ENCODE measurements around the gene PLA2G4A. TPM values are rescaled to one million over a fixed set of nuclear protein-coding genes. Genes with fewer than 3 reads are reported as not detected.

The PLA2G4A gene
- total RNA-seq, 1 donor from 2014 or later = 5.2 TPM

DNA sequence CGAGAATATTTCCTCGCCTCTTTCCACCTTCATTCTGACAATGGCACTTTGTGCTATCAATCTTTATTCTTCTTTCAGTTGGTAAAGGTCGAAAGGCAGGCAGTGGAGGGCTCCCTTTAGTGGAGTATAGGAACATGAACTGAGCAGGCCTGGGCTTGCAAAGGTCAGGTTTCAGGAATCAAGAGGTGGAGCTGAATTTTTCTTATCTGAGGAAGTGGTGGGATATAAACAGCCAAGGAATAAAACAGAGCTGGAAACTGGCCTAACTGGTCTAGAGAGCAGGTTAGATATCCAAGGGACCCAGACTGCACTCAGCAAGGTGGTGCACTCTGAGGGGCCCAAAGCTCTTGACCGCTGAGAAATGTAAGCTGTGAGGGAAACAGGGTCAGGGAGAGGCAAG lies 99.1 kb downstream of the PLA2G4A start:
- Histone ChIP-seq H3K4me1 (ENCODE audit: control insufficient read depth in 3 of 3, insufficient read depth in 3 of 3, low read length in 3 of 3) (peaks cover 0 to 4% (median 0%) of the 10 kb centered on the region in 3 donors), H3K27me3 (ENCODE audit: control insufficient read depth in 3 of 3, insufficient read depth in 3 of 3, low read length in 3 of 3) (no peaks in the 10 kb centered on the region), H3K9me3 (ENCODE audit: control insufficient read depth in 3 of 3, low read length in 3 of 3) (no peaks in the 10 kb centered on the region), H3K36me3 (ENCODE audit: control insufficient read depth in 3 of 3, insufficient read depth in 3 of 3, low read length in 3 of 3) (no peaks in the 10 kb centered on the region), H3K4me3 (ENCODE audit: low read length in 3 of 3) (no peak overlapping the region), H3K27ac (ENCODE audit: low read depth, low read length) (no peak overlapping the region), H3K9ac (ENCODE audit: low read depth in 1 of 3, low read length in 3 of 3) (no peak overlapping the region)

DNA sequence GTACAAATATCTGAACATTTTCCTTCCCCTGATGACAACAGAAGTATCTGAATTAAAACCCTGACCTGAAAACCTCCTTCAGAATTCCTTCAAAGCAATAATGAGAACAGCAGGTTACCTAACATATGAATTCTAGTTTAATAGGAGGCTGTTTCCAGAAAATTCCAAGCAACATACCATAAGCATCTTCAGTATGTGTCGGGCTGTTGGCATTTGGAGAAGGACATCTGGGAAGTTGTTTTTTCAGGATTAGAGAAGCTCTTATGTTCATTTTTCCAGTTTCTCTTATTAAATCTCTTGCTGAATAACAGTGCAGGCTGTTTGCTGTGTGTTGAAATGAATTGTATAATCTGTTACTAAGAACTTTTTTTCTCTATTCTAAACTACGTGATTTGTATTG lies 101.5 kb downstream of the PLA2G4A start:
- H3K9me3 ChIP-seq (ENCODE audit: control insufficient read depth in 3 of 3, low read length in 3 of 3) = no peaks in the 10 kb centered on the region
- no peaks in the 10 kb centered on the region for H3K27me3 ChIP-seq (ENCODE audit: control insufficient read depth in 3 of 3, insufficient read depth in 3 of 3, low read length in 3 of 3)
- H3K27ac ChIP-seq (ENCODE audit: low read depth, low read length) = no peak overlapping the region
- H3K4me3 ChIP-seq (ENCODE audit: low read length in 3 of 3) = no peak overlapping the region
- H3K36me3 ChIP-seq (ENCODE audit: control insufficient read depth in 3 of 3, insufficient read depth in 3 of 3, low read length in 3 of 3) = no peaks in the 10 kb centered on the region
- H3K9ac ChIP-seq (ENCODE audit: low read depth in 1 of 3, low read length in 3 of 3) = no peak overlapping the region
- H3K4me1 ChIP-seq (ENCODE audit: control insufficient read depth in 3 of 3, insufficient read depth in 3 of 3, low read length in 3 of 3) = peaks cover 0 to 4% (median 0%) of the 10 kb centered on the region in 3 donors

DNA sequence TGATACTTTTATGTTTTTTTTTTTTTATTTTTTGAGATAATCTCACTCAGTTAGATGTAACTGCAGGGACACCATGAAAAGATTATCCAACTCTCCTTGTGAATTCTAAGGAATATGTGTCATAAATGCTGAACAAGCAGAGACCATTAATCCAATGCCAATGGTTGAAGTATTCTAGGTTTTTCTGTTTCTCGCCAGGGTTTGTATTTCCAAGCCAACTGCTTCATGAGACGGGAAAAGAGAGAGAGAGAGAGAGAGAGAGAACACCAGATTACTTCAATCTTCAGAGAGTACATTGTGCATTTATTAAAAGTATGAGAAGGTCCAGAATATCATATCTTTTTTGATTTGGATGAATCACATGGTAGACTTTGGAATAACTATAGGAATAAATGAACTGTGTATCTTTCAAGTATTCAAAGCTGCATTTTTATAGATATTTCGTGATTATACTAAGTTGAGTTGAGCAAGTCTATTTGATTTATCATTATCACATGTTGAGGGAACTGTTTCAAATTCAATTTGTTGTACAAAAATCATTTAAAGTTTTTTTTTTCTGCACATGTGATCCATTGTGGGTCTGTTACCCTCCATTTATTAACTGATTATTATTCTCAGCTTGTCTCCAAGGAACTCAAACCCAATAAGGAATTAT lies 108.4 kb downstream of the PLA2G4A start:
- H3K9me3 ChIP-seq (ENCODE audit: control insufficient read depth in 3 of 3, low read length in 3 of 3) = no peaks in the 10 kb centered on the region
- no peaks in the 10 kb centered on the region for H3K36me3 ChIP-seq (ENCODE audit: control insufficient read depth in 3 of 3, insufficient read depth in 3 of 3, low read length in 3 of 3)
- no peak overlapping the region for H3K27ac ChIP-seq (ENCODE audit: low read depth, low read length)
- H3K4me3 ChIP-seq (ENCODE audit: low read length in 3 of 3) = no peak overlapping the region
- no peaks in the 10 kb centered on the region for H3K4me1 ChIP-seq (ENCODE audit: control insufficient read depth in 3 of 3, insufficient read depth in 3 of 3, low read length in 3 of 3)
- no peaks in the 10 kb centered on the region for H3K27me3 ChIP-seq (ENCODE audit: control insufficient read depth in 3 of 3, insufficient read depth in 3 of 3, low read length in 3 of 3)
- no peak overlapping the region for H3K9ac ChIP-seq (ENCODE audit: low read depth in 1 of 3, low read length in 3 of 3)

DNA sequence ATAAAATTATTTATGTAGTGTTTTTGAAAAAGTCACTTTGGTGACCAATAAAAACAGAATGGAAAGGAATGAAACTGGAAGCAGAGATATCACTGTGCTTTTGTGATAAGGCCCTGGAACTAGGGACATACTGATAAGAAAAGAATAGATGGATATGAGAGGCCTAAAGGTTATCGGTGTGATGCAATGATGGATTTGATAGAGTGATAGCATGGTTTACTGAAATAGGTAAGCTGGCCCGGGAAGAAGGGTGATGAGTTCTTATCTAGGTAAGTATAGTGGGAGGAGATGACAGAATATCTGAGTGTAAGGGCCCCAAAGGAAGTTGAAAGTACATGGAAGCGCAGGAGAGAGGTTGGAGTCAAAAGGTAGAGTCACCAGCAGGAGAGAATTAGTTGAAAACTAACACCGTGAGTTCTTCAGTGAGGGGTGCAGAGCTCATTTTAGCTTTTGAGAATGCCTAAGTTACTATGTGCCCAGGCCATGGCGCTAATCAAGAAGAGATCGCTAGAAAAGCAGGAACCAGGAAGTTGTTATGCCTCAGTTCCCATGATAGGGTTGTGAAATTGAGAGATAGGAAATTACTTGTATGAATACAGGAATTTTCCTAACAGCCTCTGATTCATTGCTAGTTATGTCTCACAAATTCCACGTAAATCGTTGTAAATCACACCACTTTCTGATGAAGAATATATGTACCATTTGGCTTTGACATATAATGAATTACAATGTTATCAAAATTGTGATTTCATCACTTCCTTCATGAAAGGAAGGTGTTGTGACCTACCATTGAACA lies 115.3 kb downstream of the PLA2G4A start:
- no peaks in the 10 kb centered on the region for H3K27me3 ChIP-seq (ENCODE audit: control insufficient read depth in 3 of 3, insufficient read depth in 3 of 3, low read length in 3 of 3)
- no peak overlapping the region for H3K4me3 ChIP-seq (ENCODE audit: low read length in 3 of 3)
- H3K9me3 ChIP-seq (ENCODE audit: control insufficient read depth in 3 of 3, low read length in 3 of 3) = no peaks in the 10 kb centered on the region
- H3K4me1 ChIP-seq (ENCODE audit: control insufficient read depth in 3 of 3, insufficient read depth in 3 of 3, low read length in 3 of 3) = no peaks in the 10 kb centered on the region
- no peak overlapping the region for H3K9ac ChIP-seq (ENCODE audit: low read depth in 1 of 3, low read length in 3 of 3)
- no peaks in the 10 kb centered on the region for H3K36me3 ChIP-seq (ENCODE audit: control insufficient read depth in 3 of 3, insufficient read depth in 3 of 3, low read length in 3 of 3)
- no peak overlapping the region for H3K27ac ChIP-seq (ENCODE audit: low read depth, low read length)

DNA sequence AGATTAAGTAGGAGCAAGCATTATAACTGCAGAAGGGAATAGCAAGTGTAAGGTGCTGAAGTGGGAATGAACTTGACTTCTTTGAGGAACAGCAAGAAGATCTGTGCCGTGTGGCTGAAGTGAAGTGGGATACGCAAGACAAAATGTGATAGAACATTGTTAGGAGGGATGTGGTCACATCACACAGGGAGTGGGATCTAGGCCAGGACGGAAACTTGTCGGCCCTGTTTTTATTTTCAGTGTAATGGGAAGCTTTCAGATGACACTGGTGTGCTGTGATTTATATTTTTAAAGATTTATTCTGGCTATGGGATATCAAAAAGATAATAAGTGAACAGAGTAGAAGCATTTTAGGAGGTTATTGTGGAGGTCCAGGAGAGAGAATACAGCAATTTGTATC lies 116.4 kb downstream of the PLA2G4A start:
- Histone ChIP-seq H3K9ac (ENCODE audit: low read depth in 1 of 3, low read length in 3 of 3) (no peak overlapping the region), H3K9me3 (ENCODE audit: control insufficient read depth in 3 of 3, low read length in 3 of 3) (no peaks in the 10 kb centered on the region), H3K4me1 (ENCODE audit: control insufficient read depth in 3 of 3, insufficient read depth in 3 of 3, low read length in 3 of 3) (no peaks in the 10 kb centered on the region), H3K27ac (ENCODE audit: low read depth, low read length) (no peak overlapping the region), H3K27me3 (ENCODE audit: control insufficient read depth in 3 of 3, insufficient read depth in 3 of 3, low read length in 3 of 3) (no peaks in the 10 kb centered on the region), H3K36me3 (ENCODE audit: control insufficient read depth in 3 of 3, insufficient read depth in 3 of 3, low read length in 3 of 3) (no peaks in the 10 kb centered on the region), H3K4me3 (ENCODE audit: low read length in 3 of 3) (no peak overlapping the region)

DNA sequence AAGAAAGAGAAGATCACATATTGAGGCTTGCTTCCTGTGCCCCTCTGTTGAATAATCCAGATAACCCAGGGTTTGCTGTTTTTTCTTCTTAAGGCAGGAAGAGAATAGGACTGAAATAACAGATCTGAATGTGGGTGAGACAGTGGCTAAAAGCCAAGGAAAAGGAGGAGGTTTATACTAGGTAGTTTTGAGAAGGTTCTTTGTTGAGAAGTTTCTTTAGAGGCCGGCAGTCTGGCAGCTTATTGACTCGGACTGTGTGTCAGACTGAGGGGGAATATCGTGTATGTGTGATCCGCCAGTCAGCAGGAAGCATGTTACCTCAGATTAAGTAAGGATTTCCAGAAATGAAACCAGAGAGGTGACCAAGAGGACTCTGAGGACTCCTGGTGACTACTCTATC lies 119.8 kb downstream of the PLA2G4A start:
- no peak overlapping the region for H3K9ac ChIP-seq (ENCODE audit: low read depth in 1 of 3, low read length in 3 of 3)

DNA sequence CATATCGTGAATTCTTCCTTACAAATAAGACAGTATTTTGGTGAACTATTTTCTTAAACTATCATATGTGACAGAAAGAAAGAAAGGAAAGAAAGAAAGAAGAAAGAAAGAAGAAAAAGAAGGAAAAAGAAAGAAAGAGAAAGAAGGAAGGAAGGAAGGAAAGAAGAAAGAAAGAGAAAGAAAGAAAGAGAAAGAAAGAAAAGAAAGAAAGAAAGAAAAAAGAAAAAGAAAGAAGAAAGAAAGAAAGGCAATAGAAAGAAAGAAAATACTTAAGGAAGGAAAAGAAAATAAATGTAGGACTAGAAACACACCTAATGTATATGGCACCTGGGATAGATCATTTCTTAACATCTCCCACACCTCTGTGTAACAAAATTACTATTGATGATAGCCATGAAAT lies 120.4 kb downstream of the PLA2G4A start:
- no peaks in the 10 kb centered on the region for H3K27me3 ChIP-seq (ENCODE audit: control insufficient read depth in 3 of 3, insufficient read depth in 3 of 3, low read length in 3 of 3)
- no peak overlapping the region for H3K9ac ChIP-seq (ENCODE audit: low read depth in 1 of 3, low read length in 3 of 3)
- no peaks in the 10 kb centered on the region for H3K4me1 ChIP-seq (ENCODE audit: control insufficient read depth in 3 of 3, insufficient read depth in 3 of 3, low read length in 3 of 3)
- no peak overlapping the region for H3K4me3 ChIP-seq (ENCODE audit: low read length in 3 of 3)
- no peaks in the 10 kb centered on the region for H3K9me3 ChIP-seq (ENCODE audit: control insufficient read depth in 3 of 3, low read length in 3 of 3)
- H3K36me3 ChIP-seq (ENCODE audit: control insufficient read depth in 3 of 3, insufficient read depth in 3 of 3, low read length in 3 of 3) = no peaks in the 10 kb centered on the region
- no peak overlapping the region for H3K27ac ChIP-seq (ENCODE audit: low read depth, low read length)

More for the DNA sequence above, 119.8 kb downstream of the PLA2G4A start:
- Histone ChIP-seq H3K36me3 (ENCODE audit: control insufficient read depth in 3 of 3, insufficient read depth in 3 of 3, low read length in 3 of 3) (no peaks in the 10 kb centered on the region), H3K27me3 (ENCODE audit: control insufficient read depth in 3 of 3, insufficient read depth in 3 of 3, low read length in 3 of 3) (no peaks in the 10 kb centered on the region), H3K27ac (ENCODE audit: low read depth, low read length) (no peak overlapping the region), H3K4me3 (ENCODE audit: low read length in 3 of 3) (no peak overlapping the region), H3K4me1 (ENCODE audit: control insufficient read depth in 3 of 3, insufficient read depth in 3 of 3, low read length in 3 of 3) (no peaks in the 10 kb centered on the region), H3K9me3 (ENCODE audit: control insufficient read depth in 3 of 3, low read length in 3 of 3) (no peaks in the 10 kb centered on the region)

DNA sequence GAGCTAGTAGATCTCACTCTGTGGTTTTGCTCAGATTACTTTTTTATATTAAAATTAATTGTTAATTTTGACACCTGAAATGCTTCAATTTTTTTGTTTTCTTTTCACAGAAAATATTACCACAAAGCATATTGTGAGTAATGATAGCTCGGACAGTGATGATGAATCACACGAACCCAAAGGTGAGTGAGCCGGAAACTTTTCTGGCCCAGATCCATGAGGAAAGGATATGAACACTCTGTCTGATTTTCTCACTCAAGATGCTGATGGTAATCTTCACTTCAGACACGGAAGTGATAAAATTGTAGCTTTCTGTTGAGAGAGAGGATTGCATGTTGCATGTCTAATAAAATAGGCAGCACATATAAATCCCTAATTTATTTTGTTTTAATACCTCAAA lies 121.8 kb downstream of the PLA2G4A start:
- Histone ChIP-seq H3K36me3 (ENCODE audit: control insufficient read depth in 3 of 3, insufficient read depth in 3 of 3, low read length in 3 of 3) (no peaks in the 10 kb centered on the region), H3K27ac (ENCODE audit: low read depth, low read length) (no peak overlapping the region), H3K9me3 (ENCODE audit: control insufficient read depth in 3 of 3, low read length in 3 of 3) (no peaks in the 10 kb centered on the region), H3K4me3 (ENCODE audit: low read length in 3 of 3) (no peak overlapping the region), H3K27me3 (ENCODE audit: control insufficient read depth in 3 of 3, insufficient read depth in 3 of 3, low read length in 3 of 3) (no peaks in the 10 kb centered on the region), H3K4me1 (ENCODE audit: control insufficient read depth in 3 of 3, insufficient read depth in 3 of 3, low read length in 3 of 3) (no peaks in the 10 kb centered on the region), H3K9ac (ENCODE audit: low read depth in 1 of 3, low read length in 3 of 3) (no peak overlapping the region)

DNA sequence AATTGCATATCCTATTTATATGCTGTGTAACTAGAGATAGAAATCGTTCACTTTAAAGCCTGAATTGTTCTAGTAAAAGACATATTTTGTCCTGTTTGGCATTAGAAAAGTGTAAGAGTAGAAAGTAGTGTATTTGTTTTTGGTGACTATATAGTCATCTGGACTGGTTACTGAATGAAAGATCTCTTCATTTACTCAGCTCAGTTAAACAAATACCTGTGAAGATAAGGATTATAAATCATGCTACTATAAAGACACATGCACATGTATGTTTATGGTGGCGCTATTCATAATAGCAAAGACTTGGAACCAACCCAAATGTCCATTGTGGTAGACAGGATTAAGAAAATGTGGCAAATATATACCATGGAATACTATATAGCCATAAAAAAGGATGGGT lies 125.1 kb downstream of the PLA2G4A start:
- Histone ChIP-seq H3K9me3 (ENCODE audit: control insufficient read depth in 3 of 3, low read length in 3 of 3) (no peaks in the 10 kb centered on the region), H3K4me1 (ENCODE audit: control insufficient read depth in 3 of 3, insufficient read depth in 3 of 3, low read length in 3 of 3) (no peaks in the 10 kb centered on the region), H3K36me3 (ENCODE audit: control insufficient read depth in 3 of 3, insufficient read depth in 3 of 3, low read length in 3 of 3) (no peaks in the 10 kb centered on the region), H3K27ac (ENCODE audit: low read depth, low read length) (no peak overlapping the region), H3K4me3 (ENCODE audit: low read length in 3 of 3) (no peak overlapping the region), H3K9ac (ENCODE audit: low read depth in 1 of 3, low read length in 3 of 3) (no peak overlapping the region), H3K27me3 (ENCODE audit: control insufficient read depth in 3 of 3, insufficient read depth in 3 of 3, low read length in 3 of 3) (no peaks in the 10 kb centered on the region)

DNA sequence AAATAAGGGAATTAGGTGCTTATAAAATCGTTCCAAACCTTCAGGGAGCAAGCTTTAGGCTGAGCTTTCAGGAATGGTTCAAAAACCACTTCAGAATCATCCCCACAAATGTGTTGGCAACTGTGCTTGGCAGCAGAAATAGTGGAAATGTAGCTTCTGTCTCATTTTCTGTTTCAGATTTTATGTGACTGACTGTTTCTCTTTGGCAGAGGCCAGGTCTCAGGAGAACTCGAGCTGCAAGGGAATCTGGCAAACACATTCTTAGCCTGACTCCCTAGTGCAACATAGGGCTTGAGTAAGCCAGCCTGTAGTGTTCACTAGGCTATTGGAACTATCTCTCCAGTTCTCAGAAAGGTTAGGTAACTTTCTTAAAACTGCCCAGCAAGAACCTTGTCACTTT lies 128.6 kb downstream of the PLA2G4A start:
- H3K9me3 ChIP-seq (ENCODE audit: control insufficient read depth in 3 of 3, low read length in 3 of 3) = no peaks in the 10 kb centered on the region
- no peak overlapping the region for H3K27ac ChIP-seq (ENCODE audit: low read depth, low read length)
- no peak overlapping the region for H3K9ac ChIP-seq (ENCODE audit: low read depth in 1 of 3, low read length in 3 of 3)
- no peaks in the 10 kb centered on the region for H3K36me3 ChIP-seq (ENCODE audit: control insufficient read depth in 3 of 3, insufficient read depth in 3 of 3, low read length in 3 of 3)
- H3K4me3 ChIP-seq (ENCODE audit: low read length in 3 of 3) = no peak overlapping the region
- no peaks in the 10 kb centered on the region for H3K4me1 ChIP-seq (ENCODE audit: control insufficient read depth in 3 of 3, insufficient read depth in 3 of 3, low read length in 3 of 3)
- no peaks in the 10 kb centered on the region for H3K27me3 ChIP-seq (ENCODE audit: control insufficient read depth in 3 of 3, insufficient read depth in 3 of 3, low read length in 3 of 3)

All from skeletal muscle tissue (tissue), 4 donors.